NCI-H774 (cell line): Measurements from ENCODE around the gene SKI.
"Not testable (repeated sequence)": the region's sequence is repeated elsewhere in the genome, so short reads cannot be mapped to it uniquely, and the experiment has no call there.

Experiments used
- DNase-seq: peaks from one replicate; lab custom pipeline; 2025; lab: John Stamatoyannopoulos, UW

SKI gene

GRCh38 chr1:2291577-2291976 lies 63.5 kb downstream of the SKI start:
- DNase-seq, result no peak

- DNase-seq, result no peak
Observed at GRCh38 chr1:2292725-2293450, 64.8 kb downstream of the SKI start.

- DNase-seq, result no peak
Observed at GRCh38 chr1:2294033-2294724, 66.1 kb downstream of the SKI start.

GRCh38 chr1:2294725-2295078 lies 66.6 kb downstream of the SKI start:
- DNase-seq, result no peak

- no peak for DNase-seq
Observed at GRCh38 chr1:2295526-2295925, 67.4 kb downstream of the SKI start.

GRCh38 chr1:2296211-2296610 lies 68.1 kb downstream of the SKI start:
- not testable (repeated sequence) for DNase-seq

- no peak for DNase-seq
Observed at GRCh38 chr1:2296614-2297013, 68.5 kb downstream of the SKI start.

GRCh38 chr1:2297246-2298011 lies 69.3 kb downstream of the SKI start:
- no peak for DNase-seq

GRCh38 chr1:2298685-2299084 lies 70.6 kb downstream of the SKI start:
- DNase-seq, result no peak

- no peak for DNase-seq
Observed at GRCh38 chr1:2299131-2299627, 71.1 kb downstream of the SKI start.

- DNase-seq, result no peak
Observed at GRCh38 chr1:2300004-2300771, 72.1 kb downstream of the SKI start.

- DNase-seq, result no peak
Observed at GRCh38 chr1:2300851-2301606, 72.9 kb downstream of the SKI start.

GRCh38 chr1:2301607-2302291 lies 73.6 kb downstream of the SKI start:
- DNase-seq, result no peak

GRCh38 chr1:2302292-2302925 lies 74.3 kb downstream of the SKI start:
- DNase-seq, result no peak

GRCh38 chr1:2303016-2303775 lies 75.1 kb downstream of the SKI start:
- DNase-seq, result no peak

GRCh38 chr1:2303781-2304180 lies 75.7 kb downstream of the SKI start:
- DNase-seq, result no peak

- DNase-seq, result no peak
Observed at GRCh38 chr1:2304282-2304681, 76.2 kb downstream of the SKI start.

- no peak for DNase-seq
Observed at GRCh38 chr1:2304921-2305681, 77.0 kb downstream of the SKI start.
